ENCODE measurements around the gene MUSTN1. TPM values are rescaled to one million over a fixed set of nuclear protein-coding genes. Genes with fewer than 3 reads are reported as not detected.

The MUSTN1 gene
- total RNA-seq: not detected in 2 replicates

DNA sequence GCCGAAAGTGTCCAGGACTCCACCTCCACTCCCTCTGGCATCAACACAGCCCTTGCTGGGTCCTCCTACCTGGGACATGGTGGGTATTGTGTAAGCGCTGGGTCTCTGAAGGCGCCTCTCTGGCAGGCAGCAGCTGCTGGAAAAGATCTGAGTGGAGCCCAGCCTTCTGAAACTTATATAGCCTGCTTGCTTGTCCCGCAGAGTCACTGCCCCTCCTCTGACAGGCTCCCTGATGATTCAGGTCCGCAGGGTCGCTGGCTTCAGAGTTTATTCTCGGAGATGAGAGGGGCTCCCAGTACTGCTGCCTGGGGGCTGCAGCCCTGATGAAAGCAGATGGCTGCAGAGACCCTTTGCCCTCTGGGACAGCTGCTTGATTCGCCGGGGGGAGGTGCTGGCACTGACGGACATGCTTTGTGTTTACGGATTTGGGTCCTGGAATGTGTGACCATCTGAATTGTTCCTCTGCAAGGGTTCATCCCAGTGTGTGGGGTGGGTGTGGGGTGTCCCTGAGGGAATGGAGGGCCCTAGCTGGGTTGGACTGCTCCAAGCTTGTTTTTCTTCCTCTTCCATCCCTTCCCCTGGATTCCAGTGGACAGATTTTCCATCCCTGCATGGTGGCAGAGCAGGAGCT, at the start of gene MUSTN1:
Gene MUSTN1 (minus strand): TSS at position 149 of the 631 bp plus-strand sequence. CDS start 71 bp downstream, at position 78.
- DNase-seq (ENCODE audit: low read depth, low spot score): no peak

DNA sequence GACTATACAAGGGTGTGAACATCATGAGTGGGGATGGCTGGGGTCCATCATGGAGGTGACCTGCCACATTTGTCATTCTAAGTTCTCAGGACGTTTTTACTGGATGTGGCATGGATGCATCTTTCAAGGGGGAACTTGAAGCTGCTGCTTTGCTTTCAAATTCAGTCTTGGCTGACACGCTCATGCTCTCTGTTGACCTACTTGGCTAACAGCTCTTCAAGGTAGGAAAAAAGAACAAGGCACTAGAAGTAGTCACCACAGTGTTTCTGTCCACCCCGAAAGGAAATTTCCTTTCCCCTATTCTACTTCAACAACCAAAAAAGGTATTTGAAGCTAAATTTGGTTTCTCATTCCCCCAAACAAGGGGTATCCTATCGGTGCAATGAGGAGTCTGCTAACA, 47.6 kb upstream of the MUSTN1 start:
- no peak for DNase-seq (ENCODE audit: low read depth, low spot score)

DNA sequence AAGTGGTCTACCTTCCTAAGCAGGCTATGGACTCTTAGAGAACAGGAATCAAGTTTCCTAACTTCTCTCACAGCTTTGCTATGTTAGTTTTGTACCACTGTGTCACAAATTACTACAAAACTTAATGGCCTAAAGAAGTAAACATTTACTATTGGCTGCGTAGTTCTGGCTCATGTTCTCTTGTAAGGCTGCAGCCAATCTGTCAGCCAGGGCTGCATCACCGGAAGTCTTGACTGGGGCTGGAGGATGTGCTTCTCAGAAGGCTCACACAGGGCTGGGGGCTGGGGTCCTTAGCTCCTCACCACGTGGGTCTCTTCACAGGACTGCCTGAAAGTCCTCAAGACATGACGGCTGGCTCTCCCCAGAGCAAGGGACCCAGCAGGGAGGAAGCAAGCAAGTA, 47.1 kb upstream of the MUSTN1 start:
- DNase-seq (ENCODE audit: low read depth, low spot score): no peak

DNA sequence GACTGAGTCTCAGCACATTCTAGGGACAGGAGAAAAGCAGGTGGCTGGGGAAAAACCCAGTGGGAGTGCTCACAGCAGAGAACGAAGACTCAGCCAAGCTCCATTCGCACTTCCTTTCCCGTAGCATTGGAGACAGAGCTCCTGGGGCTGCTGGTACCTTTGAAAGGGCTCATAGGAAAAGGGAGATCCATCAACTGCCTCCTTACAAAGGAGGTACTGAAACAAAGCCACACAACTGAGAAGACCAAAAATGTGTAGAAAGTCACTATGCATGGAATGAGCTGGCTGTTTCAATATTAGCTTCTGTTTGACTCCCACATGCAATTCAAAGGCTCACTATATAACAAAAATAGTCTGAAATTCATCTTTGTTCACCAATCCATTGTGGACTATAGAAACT, 45.7 kb upstream of the MUSTN1 start:
- DNase-seq (ENCODE audit: low read depth, low spot score): no peak

DNA sequence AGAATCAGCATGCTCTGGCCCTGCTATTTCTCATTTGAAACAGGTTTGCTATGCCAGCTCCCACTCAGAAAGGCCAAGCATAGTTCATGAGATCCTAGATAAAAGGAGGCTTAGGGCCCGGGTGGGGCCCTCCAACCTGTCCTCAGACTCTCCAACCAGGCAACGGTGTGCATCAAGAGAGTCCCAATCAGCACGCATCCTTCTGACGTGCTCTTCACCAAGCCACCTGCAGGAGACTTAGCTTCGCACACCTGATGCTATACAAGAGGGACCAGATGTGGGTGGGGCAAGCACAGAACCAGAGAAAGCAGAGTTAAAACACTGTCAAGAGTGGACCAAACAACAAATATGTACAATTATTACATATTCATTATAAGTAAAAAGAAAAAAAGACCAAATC, 45.2 kb upstream of the MUSTN1 start:
- DNase-seq (ENCODE audit: low read depth, low spot score): no peak

DNA sequence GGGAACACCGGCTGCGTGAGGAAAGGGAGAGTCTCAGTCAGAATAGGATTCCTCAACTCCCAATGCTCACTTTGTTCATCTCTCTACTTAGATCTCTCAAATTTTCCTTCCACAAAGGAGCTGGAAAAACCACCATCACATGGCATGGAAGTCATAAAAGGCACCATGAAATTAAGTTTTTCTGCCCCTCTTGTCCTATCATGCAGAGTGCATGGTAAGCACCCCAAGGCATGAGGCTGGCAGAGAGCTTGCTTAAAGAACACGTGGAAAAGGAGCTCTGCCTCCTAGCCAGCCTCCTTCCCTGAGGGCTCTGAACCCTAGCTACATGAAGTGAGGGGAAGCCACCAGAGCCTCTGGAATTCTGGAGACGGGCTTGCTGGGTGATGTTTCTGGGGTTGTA, 44.8 kb upstream of the MUSTN1 start:
- no peak for DNase-seq (ENCODE audit: low read depth, low spot score)

DNA sequence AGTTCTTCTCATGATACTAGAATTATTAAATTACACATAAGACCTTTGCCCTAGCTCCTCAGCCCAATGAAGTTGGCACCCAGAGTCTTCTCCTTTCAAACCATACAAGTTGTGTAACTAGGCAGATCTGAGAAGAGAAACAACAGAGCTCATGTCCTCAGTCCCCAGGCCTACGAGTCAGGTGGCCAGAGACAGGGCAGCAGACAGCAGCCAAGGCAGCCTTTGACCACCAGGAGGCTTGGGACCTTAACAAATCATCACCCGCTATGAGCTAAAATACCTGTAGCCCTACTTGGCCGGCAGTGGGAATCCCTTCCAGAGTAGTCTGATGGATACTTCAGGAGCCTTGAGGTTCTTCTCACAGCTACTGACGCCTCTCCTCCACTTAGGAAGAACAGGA, 44.3 kb upstream of the MUSTN1 start:
- no peak for DNase-seq (ENCODE audit: low read depth, low spot score)

DNA sequence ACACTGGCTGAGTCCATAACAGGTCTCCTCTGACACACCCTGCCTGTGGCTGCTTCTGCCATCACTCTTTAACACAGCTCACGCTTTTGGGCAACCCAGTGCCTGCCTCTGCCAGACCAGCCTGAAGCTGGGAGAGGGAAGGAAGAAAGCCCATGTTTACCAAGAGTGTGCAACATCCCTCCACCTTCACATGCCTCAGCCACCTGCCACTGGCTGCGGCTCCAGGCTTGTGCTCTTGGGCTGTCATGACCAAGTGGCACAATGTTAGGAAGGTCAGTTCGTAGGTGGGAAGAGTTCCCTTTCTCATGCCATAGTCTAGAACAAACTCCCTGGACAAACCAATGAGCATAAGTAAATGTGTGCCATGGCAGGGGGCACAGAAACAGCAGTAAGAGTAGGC, 42.3 kb upstream of the MUSTN1 start:
- no peak for DNase-seq (ENCODE audit: low read depth, low spot score)

DNA sequence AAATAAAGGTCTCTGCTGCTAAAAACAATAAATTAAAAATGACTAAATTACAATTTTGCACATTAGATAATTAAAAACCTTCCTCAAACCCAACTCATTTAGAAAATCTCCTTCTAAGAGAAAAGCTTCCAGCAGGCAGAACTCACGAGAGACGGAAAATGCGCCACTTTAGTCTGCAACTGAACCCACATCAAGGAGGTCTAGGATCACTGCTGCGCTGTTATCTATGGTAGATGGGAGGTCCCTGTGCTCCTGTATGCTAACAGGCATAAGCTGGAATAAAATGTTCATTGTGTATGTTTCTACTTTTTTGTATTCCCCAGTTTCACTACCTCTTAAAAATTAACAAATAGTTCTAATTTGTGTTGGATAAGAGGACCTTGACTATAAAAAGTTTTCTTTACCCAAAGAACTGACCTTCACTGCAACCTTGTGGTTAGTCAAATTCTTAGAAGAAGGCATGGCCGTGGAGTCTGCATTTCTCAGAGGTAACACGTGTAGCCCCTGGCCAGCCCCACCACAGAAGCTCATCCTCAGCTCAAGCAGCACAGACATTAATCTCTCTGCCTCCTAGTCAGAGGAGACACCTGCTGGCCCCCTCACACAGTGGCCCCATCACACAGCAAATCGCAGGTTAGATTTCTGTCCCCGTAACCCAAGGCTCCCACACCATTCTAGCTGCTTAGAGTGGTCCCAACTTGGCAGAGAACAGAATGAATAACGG, 40.2 kb upstream of the MUSTN1 start:
- no peak for DNase-seq (ENCODE audit: low read depth, low spot score)

DNA sequence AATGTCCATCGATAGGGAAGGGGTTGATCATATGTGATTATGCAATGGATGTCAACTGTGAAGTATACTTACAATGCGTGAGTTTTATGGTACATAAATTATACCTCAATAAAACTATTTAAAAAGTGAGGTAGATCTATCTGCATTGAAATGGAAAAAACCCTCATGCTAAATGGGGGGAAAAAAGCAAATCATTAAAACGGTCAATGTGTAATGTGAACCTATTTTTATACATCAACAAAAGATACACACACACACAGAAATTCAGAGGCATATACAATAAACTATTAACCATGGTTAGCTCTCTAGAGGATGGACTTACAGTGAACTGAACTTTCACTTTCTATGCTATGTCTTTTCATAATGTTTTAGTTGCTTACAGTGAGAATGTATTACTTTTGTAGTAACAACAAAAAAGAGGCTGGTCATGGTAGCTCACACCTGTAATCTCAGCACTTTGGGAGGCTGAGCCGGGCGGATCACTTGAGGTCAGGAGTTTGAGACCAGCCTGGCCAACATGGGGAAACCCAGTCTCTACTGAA, 39.4 kb upstream of the MUSTN1 start:
- DNase-seq (ENCODE audit: low read depth, low spot score): no peak

DNA sequence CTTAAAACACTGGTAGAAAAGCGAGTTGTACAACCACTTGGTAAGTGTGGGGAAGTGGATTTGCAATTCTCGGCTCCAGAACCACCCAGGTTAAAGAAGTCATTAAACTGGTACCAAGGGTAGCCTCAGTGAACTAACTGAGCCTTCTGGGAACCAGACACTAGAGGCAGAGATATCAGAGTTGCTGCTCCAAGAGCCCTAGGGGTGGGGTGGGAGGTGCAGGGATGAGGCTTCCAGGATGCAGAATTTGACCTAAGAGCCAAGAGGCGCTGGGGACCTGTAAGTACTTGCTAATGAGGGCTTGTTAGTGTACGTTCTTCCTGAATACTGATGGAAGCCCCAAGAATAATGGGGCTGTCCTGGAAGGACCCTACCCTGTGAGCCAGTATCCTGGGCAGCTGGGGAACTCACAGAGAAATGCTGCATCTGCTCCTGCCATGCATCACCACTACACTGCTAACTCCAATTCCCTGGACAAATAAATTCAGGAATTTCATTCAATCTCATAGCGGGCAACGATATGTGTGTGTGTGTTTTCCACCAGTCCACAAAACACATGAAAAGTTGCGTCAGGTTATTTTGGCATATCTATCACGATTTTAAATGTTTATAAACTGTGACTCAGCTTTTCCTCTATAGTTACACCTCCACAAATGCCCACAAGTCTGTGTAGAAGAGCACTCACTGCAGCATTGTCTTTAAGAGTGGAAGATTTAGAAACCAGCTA, 38.8 kb upstream of the MUSTN1 start:
- DNase-seq (ENCODE audit: low read depth, low spot score): no peak

DNA sequence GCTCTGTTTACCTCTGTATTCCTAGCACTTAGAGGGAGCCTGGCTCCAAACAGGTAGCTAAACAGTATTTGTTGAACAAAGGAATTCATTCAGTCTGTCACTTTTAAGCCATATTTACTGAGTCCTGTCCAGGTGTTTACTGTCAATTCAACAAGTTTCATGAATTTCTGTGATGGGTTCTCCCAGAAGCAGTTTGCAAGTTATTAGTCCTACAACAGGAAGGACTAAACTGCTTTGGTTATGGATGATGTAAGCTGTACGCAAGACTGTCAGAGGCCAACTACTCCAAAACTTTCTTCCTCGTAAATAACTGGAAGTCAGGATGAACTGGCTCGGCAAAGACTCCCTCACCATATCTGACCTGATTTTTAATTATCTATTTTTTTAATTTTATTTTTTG, 37.4 kb upstream of the MUSTN1 start:
- no peak for DNase-seq (ENCODE audit: low read depth, low spot score)

DNA sequence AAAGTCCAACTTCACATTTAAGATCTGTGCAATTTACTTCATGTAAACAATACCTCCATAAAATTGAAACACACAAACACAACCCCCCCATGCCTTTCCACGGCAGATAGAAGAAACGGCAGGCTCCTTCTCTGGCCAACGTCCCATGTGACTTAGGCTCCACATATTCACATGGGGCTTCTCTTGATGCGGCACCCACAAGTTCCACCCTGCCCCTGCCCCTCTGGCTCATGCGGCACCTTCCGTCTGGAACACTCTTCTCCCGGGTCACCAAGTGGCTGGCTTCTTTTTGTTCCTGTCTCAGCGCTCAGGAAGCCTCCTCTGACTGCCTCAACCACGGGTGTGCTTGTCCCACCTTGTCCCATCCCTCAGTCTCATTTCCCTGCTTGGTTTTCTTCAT, 36.9 kb upstream of the MUSTN1 start:
- DNase-seq (ENCODE audit: low read depth, low spot score): no peak

DNA sequence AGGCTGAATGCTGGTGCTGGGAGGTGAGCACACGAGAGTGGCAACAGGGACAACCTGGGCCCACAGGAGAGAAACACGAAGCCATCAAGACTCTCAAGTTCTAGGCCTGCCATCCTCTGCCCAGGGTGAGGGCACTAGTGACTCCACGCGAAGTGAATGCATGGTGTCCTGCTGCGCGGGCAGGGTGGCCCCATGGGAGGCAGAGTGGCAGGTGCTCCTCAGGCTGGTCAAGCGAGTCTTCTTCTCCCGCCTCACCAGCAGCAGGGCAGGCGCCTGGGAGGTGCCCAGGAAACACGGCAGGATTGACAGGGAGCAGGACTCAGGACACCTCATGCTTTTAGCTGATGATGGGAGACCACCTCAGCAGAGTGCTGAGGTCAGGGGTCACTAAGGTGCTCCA, 35.7 kb upstream of the MUSTN1 start:
- no peak for DNase-seq (ENCODE audit: low read depth, low spot score)

DNA sequence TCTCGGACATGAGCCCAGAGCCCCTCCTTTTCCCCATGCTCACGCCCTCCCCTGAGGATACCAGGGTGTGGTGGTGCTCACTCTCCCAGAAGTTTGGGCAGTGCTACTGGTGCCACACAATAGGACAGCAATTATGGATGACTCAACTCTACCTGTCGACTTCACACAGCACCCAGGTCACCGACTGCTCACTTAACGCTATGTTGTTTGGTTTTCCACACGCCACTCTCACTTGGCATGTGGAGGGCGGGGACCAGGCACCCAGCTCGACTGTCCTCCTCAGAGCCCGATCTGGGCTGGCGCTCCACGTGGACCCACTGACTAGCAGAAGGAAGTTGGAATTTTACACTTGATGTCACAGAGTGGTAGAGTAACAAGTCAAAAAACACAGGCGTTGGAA, 31.6 kb upstream of the MUSTN1 start:
- DNase-seq (ENCODE audit: low read depth, low spot score): no peak

DNA sequence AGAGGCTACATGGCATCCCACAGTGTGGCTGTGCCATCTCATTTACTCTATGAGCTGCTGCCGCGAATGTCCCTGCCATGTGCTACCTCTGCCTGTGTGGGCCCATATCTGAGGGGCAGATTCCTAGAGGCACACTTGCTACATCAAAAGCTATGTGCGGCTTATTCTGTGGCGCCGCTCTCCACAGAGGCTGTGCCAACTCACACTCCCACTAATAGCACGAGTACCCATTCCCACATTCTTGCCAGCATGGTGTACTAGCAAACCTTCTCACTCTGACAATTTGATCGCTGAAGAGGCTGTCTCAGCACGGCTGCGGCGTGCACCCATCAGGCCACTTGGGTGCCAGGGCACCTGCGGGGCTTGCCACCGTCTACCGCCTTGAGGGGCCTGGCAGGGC, 31.2 kb upstream of the MUSTN1 start:
- DNase-seq (ENCODE audit: low read depth, low spot score): no peak

DNA sequence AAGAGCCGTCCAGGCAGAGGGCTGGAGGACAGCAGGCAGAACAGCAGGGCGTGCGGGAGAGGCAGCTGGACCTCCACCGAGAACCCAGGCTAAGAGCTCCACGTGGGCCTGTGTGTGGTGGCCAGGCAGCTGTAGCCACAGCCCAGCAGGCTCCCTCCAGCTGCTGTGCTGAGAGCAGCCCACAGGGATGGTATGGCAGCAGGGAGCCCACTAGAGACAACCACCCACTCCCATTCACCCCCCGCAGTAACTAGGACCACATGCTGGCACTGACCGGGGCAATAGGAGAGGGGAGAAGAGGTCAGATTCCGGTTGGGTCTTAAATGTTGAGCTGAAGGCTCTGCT, 25.6 kb upstream of the MUSTN1 start:
- no peak for DNase-seq (ENCODE audit: low read depth, low spot score)

DNA sequence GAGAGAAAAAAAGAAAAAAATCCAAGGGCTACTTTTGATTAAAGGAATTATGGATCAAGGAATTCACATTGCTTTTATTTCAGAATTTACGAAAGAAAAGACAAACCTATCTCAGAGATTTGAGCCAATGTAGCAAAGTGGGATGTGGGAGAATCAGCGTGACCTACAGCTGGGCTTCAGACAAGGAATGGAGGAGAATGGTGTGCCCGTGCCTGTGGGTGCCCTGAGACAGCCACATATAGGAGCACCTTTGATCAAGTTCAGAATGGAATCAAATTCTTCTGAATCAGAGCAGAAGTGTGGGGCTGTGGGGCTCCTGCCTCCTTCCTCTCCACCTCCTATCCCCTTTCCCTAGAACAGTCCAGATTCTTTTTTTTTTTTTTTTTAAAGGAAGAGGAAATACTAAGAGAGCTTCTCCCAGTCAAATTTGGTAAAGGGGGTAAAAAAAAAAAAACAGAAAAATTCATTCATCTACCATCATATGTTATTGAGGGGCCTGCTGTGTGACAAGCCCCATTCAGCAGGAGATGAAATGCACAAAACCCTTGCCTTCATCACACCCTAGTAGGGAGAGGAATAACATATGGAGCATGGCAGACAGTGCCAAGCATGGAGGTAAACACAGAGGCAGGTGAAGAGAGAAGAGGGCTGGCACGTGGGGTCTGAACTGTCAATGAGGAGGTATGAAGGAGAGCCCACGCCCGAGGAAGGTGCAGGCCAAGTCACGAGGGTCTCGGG, 25.0 kb upstream of the MUSTN1 start:
- DNase-seq (ENCODE audit: low read depth, low spot score): no peak

DNA sequence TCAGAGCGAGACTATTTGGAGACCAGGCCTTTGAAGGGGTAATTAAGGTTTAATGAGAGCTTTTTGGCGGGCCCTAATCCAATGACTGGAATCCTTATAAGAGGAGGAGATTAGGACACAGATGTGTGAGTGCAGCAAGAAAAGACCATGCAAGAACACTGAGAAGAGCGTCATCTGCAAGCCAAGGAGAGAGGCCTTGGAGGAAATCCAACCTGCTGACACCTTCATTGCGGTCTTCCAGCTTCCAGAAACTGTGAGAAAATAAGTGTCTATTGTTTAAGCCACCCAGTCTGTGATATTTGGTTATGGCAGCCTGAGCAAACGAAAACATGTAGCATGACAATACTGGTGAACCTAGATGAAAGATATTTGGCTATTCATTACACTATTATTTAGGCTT, 23.0 kb upstream of the MUSTN1 start:
- DNase-seq (ENCODE audit: low read depth, low spot score): no peak

DNA sequence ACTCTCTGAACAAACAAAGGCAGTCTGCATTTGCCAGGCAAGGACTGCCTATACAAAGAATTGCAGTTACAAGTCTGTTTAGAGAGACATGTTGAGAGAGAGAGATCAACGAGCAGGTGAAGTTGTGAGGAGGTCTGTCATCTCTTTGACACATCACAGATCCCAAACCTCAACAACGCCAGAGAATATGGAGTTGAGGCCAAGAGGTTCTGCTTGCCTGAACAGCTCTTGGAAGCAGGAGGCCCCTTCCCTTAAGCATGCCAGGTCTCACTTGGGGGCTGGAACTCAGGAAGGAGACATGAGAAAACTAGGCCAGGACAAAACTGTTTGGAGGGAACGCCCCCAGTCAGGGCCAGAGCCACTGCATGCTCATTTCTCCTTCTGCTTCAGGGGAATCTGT, 22.3 kb upstream of the MUSTN1 start:
- DNase-seq (ENCODE audit: low read depth, low spot score): no peak

DNA sequence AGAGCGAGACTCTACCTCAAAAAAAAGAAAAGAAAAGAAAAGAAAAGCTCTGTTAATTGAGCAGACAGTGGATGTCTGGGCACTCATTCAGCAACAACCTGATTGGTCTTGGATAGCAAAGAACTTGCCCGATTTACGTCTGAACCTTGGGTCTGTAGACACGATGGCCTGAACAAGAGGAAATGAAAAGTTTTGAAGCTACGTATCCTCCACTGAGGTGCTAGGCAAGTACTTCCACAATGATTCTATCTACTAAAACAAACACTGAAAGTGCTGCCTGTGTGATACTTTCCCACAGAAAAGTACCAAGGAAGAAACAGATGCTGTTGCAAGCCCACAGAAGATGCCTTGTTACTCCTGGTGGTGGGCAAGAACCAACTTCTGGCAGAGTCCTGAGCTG, 21.8 kb upstream of the MUSTN1 start:
- DNase-seq (ENCODE audit: low read depth, low spot score): no peak

DNA sequence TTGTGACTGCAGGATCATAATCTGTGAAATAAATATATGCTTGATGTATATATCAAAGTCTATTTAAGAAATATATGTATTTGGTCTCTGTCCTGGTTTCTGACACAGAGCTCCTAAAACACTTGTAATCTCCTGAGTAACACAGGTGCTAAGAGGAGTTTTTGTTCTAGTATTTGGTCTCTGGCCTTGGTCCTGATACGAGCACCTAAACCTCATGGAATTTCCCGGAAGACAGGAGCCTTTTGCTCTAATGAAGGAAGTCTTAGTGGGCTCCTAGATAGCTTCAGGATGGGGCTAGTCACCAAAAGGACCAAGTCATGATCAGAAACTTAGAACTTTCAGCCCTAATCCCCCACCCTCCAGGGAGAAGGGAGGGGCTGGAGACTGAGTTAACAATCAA, 19.2 kb upstream of the MUSTN1 start:
- no peak for DNase-seq (ENCODE audit: low read depth, low spot score)
